ENCODE results near the gene OSBPL7.

Gene OSBPL7

DNA sequence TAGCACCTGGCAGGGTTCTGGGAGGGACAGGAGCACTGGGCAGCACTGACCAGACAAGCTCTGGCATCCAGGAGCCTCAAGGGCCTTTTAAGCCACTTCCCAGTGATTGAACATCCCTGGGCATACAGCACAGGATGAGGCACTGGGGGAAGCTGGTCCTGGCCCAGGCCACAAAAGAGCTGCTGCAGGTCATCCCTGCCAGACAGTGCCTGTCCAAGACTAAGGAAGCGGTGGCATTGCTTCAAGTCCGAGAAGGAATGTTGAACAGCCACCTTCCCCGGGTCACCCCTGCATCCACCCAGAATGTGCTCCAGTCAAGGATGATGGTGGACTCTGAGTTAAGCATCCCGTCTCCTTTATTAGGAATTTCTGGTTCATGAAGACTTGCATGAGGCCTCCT lies 1.2 kb upstream of the OSBPL7 start:
- DNase-seq = no peak

DNA sequence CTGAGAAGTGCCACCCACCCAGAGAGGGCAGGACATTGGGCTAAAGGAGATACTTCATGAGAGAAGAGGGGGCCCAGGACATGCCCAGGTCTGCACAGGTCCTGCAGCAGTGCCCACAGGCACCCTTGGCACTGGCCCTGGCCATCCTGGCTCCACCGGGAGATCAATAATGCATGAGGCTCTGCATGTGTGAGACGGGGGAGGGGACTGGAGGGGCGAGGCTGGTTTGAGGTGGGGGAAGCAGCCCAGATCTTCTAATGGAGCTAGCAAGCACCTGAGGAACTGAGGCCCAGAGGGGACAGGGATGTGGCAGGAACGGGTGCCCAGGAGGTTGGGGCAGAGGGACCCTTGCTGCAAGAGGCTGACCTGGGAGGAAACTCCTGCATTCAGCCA lies 567 bp downstream of the OSBPL7 start:
- DNase-seq = no peak

- no peak for DNase-seq
These were observed 1.4 kb downstream of the OSBPL7 start for GRCh38 chr17:47820033-47820789.

DNA sequence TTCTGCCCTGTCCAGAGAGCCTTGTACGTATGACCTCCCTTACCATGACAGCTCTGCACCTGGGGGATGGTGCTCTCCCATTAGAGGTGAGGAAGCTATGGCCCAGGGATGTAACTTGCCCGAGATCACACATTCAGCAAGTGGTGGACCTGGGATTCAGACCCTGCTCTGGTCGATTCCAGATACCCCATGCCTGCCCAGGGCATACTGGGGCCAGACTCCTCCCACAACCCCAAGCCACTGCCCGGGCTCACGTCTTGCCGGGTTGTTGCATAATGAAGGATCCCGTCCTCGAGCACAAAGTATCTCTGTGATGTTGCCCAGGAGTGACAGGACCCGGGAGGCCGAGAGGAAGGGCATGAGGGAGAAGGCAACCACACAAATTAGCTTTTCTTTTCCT lies 2.1 kb downstream of the OSBPL7 start:
- no peak for DNase-seq

DNA sequence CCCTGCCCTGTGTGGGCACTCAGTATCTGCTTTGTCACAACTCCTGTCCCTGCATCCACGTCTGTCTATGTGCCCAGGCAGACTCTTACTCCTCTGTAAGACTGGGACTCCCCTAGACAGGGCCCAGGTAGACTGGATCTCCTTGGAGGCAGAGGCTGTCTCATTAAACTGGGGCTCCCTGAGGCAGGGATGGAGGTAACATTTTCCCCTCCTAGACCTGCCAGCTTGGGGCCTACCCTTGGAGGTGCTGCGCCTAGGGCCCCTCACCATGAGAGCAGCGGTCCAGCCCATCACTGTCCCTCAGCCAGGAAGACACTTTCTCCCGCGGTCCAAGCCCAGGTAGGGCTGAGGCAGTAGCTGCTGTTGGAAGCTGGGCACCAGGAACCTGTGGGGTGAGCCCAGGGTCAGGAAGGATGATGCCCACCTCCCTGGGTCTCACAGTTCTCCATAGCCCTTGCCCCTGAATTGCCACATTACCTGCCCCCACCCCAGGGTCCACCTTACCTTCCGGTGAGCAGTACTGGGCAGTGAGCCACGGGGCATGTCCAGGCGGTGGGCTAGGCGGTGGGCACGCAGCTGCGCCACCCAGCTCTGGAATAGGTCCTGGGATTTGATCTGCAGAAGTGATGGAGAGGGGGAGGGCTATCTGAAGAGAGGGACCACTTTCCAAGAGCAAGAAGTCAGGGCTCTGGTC lies 3.4 kb downstream of the OSBPL7 start:
- no peak for DNase-seq

GRCh38 chr17:47816947-47817346 lies 4.6 kb downstream of the OSBPL7 start:
- DNase-seq = no peak

- no peak for DNase-seq
These were observed 5.4 kb downstream of the OSBPL7 start for GRCh38 chr17:47816111-47816735.

DNA sequence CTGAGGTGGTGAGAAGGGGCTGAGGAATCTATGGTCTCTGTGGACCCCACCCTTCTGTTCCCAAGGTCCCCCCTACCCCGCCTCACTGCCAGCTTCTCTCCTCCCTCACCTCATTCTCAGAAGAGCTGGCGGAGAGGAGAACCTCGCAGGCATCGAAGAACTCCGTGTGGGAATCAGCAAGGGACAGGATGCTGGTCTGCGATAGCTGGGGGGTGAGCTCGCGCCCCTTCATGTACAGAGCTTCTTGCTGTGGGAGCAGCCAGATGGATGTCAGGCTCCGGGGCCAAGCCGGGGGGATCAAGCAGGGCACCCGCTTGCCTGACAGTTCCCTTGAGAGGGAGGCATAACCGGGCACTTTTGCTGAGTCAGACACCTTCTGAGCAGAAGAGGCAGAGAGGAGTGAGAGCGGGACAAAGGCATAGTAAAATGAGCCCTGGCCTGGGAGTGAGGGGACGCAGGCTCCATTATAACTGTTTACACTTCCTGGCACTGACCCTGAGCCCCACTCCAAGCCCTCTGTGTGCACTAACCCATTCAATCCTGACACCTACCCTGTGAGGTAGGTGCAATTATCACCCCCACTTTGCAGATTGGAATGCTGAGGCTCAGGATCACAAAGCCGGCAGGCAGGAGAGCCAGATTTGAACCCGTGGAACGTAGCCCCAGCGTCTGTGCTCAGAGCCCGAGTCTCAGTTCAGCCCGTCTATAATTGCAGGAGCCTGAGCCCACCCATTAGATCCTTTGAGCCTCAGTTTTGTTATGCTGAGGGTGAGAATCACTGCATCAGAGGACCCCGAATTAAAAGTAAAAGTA lies 6.3 kb downstream of the OSBPL7 start:
- DNase-seq = no peak

GRCh38 chr17:47813512-47814031 lies 8.0 kb downstream of the OSBPL7 start:
- no peak for DNase-seq

DNA sequence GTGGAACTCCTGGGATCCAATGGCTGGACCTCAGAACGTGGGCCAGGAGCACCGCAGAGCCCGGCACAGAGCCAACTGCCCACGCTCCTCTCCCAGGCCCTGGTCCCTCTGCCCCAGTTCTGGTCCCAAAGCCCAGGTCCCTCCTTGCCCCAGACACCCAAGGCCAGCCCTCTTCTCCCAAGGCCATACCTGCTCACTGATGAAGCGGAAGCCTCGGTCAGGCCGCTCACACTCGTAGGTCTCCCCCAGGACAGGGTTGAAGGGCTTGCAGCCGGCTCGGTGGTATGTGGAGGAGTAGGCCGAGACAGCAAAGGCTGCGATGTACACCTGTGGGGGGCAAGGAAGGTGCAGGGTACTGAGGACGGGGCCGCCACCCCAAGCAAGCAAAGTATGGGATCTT lies 8.5 kb downstream of the OSBPL7 start:
- no peak for DNase-seq

DNA sequence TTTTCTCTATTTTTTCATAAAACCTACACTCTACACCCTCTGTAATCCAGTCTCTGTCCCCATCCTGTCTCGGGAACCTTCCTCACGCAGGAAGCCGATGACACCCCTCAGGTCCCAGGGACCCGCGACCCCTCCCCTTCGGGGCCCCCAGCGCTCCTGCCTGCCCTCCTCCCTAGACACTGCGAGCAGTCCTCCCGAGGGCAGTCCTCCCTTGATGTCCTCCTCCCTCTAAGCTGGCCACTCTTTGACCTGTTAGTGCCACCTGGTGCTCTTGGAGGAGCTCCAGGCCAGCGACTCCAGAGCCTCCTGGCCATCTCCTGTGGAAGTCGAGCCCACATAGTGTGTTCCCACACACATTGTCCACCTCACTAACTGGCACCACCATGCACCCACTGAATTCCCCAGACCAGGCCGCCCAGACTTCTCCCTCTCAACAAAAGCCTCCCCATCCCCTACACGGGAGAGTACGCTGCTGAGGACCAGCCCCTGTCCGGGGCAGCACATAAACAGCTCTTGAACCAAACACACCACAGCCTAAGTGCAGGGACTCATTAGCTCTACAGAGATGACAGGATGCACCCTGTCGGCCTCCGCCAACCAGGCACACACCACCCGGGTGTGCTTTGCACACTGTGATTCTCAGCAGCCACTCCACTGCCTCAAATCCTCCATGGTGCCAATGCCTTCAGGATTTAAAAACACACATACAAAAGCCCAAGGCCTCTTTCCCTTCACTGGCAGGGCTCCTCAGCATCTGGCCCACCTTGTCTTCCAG lies 9.3 kb downstream of the OSBPL7 start:
- no peak for DNase-seq

- DNase-seq = no peak
These were observed 9.9 kb downstream of the OSBPL7 start for GRCh38 chr17:47811709-47812108.

- no peak for DNase-seq
These were observed 10.5 kb downstream of the OSBPL7 start for GRCh38 chr17:47810901-47811635.

GRCh38 chr17:47810200-47810821 lies 11.3 kb downstream of the OSBPL7 start:
- peak; percentile 36 for DNase-seq

DNA sequence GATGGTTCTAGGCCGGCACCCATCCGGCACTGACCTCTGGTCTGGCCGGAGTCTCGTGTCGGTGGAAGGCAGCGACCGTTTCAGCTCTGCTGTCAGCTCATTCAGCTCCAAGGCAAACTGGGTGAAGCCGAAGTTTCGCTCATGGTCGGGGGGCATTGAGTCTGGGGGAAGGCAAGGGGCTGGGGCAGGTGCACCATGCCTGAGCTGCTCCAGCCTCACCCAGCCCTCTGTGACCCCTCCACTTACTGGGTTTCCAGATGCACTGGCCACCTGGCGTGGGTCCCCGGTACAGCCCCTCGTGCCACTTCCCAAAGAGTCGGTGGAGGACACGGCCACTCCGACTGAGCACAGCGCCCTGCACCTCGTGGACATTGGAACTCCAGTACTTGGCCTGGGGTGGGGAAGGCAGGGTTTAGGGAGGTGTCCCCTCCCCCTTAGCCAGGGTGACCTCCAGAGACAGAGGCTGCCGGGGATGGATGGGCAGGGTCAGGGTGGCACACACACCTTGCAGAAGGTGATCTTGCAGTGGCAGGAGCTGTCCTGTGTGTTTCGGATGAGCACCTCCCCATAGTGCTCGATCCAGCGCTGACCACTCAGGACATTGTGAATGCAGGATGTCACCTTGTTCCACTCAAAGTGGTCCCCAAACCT lies 12.6 kb downstream of the OSBPL7 start:
- no peak for DNase-seq

- no peak for DNase-seq
These were observed 13.4 kb downstream of the OSBPL7 start for GRCh38 chr17:47808036-47808829.

DNA sequence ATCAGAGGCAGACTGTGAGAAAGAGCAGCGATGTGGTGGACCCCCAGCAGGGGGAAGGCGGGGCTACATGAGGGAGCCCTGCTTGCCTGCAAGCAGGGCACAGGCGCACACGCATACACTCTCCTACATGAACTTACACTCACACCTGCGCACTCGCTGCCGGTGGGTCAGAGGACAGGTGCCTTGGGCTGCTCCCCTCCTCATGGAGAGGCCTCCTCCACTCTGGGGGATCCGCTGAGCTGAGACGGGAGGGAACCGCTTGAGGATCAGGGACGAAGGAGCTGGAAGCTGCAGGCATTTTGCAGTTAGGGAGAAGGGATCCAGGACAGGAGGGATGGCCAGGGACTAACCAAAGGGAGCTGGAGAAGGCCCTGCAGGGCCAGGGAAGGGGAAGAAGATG lies 14.2 kb downstream of the OSBPL7 start:
- no peak for DNase-seq

GRCh38 chr17:47806913-47807255 lies 14.7 kb downstream of the OSBPL7 start:
- DNase-seq = no peak

GRCh38 chr17:47806026-47806912 lies 15.3 kb downstream of the OSBPL7 start:
- no peak for DNase-seq

All from activated naive CD4-positive, alpha-beta T cell treated with Interleukin-2 at 50 U/mL for 16 hours (primary cell).